Hepatocyte (in vitro differentiated cells): ENCODE data around the gene CEBPB. TPM values are rescaled to one million over a fixed set of nuclear protein-coding genes. Genes with fewer than 3 reads are reported as not detected.

Source experiments
- polyA plus RNA-seq: library from polyadenylated mRNA; unstranded; fragments of >200 nt; fragmentation: Nextera tagmentation; extraction: Ambion mirVana; gene quantifications from 2 replicates; pipeline ENCODE4 v1.2.1, GENCODE V29; 2016
- total RNA-seq: library from RNA; depleted of rRNA; stranded (reverse); fragments of >200 nt; gene quantifications from 2 replicates; pipeline ENCODE4 v1.2.3, GENCODE V29; 2014

Gene CEBPB
- total and polyA plus RNA-seq, 2 experiments from 2014 or later = 58.9 to 159 TPM

Other genes starting within 250 kb of the CEBPB start
- gene SNAI1, start 207.8 kb upstream of the CEBPB start, total RNA-seq = 2.9 and 3.0 TPM in 2 replicates
- gene SNAI1, start 207.8 kb upstream of the CEBPB start, polyA plus RNA-seq = 8.4 and 9.8 TPM in 2 replicates
- gene UBE2V1, start 77.7 kb upstream of the CEBPB start, total RNA-seq = 57.7 and 64.0 TPM in 2 replicates
- gene UBE2V1, start 77.7 kb upstream of the CEBPB start, polyA plus RNA-seq = 112 and 114 TPM in 2 replicates
- gene PEDS1, start 37.1 kb upstream of the CEBPB start, total RNA-seq = 24.5 and 29.5 TPM in 2 replicates
- gene PEDS1, start 37.1 kb upstream of the CEBPB start, polyA plus RNA-seq = 39.1 and 46.2 TPM in 2 replicates